NK-92 (cell line): ENCODE measurements around the gene TIMMDC1.
"Not testable (repeated sequence)": the region's sequence is repeated elsewhere in the genome, so short reads cannot be mapped to it uniquely, and the experiment has no call there.

Experiments used
- DNase-seq: peaks from one replicate; lab custom pipeline; 2025; ENCODE audit not compliant: unreplicated experiment; lab: John Stamatoyannopoulos, UW

Gene TIMMDC1

GRCh38 chr3:119555309-119555735 is 57.0 kb downstream of the TIMMDC1 start:
- no peak for DNase-seq

- no peak for DNase-seq
Observed at GRCh38 chr3:119555929-119556328, 57.6 kb downstream of the TIMMDC1 start.

- no peak for DNase-seq
Observed at GRCh38 chr3:119557192-119557876, 59.0 kb downstream of the TIMMDC1 start.

DNA sequence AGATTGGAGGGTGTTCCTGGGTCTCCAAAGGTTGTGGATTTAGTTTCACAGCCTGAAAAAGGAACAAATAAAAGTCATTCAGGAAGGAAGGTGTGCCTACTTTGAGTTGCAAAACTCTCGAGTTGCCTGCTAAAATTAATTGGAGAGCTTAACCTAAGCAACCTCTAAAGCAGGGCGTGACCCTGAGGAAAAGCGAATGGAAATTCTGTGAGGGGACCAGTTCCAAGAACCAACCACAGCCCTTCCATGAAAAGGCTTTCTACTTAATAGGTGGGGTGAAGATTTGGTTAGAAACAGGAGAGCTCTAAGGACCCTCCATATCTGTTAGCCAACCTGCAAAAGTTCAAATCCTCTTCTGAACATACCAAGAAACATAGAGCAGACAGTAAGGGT is 59.5 kb downstream of the TIMMDC1 start:
- no peak for DNase-seq

GRCh38 chr3:119558626-119559317 is 60.4 kb downstream of the TIMMDC1 start:
- no peak for DNase-seq

DNA sequence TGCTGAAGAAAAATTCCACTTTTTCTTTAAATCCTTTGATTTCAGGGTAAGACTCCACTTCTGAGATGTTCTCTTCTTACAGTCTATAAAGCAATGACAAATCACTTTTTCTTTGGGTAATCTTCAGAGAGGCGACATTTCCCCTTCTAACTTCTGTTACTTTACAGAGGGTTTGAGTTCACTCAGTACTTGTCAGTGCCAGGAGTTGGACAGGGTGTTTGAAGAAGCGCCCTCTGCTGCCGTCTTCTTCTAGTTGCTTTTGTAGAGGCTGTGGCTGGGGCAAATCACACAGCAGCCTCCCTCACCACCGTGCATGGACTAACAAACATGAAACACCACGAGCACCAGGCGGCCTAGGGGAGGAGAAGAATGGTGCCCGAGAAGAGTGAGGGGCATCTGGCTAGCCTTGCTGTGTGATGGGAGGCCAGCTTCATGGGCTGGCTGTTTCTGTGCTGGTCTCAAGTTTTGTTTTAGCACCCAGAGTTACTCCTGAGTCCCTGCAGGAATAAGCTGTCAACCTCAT is 61.2 kb downstream of the TIMMDC1 start, which contains the start of gene CD80:
CD80 (minus strand) TSS at position 174 of the 523 bp plus-strand sequence. CDS start 1,886 bp downstream, outside the sequence.
- no peak for DNase-seq

DNA sequence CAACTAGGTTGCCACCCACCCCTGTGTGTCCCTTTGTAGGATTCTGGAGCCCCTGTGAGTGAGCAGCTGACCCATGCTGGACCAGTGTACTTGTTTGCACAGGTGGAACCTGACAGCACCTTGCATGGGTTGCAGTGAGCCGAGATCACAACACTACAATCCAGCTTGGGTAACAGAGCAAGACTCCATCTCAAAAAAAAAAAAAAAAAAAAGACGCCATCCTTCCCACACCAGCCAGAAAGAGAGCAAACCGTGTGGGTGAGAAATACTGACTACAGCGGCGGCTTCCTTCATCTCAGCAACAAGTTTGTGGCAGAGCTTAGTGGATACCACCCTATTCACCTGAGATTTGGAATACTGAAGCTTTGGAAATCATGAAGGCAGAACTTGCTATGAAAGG is 61.8 kb downstream of the TIMMDC1 start:
- no peak for DNase-seq

- no peak for DNase-seq
Observed at GRCh38 chr3:119562307-119562961, 64.1 kb downstream of the TIMMDC1 start.

GRCh38 chr3:119563334-119563733 is 65.0 kb downstream of the TIMMDC1 start:
- not testable (repeated sequence) for DNase-seq

DNA sequence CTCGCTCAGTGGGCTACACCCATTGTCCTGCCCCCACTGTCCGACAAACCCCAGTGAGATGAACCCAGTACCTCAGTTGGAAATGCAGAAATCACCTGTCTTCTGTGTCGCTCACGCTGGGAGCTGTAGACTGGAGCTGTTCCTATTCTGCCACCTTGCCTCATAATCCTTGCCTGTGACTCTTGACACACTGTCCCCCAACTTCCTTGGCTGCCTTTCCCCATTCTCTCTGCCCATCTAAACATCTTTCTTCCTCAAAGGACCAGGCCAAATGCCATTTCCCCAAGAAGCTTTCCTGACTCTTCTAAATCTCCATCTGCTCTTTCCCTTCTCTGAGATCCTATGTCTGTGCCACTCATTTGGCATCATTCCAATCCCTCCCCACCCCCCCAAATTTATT is 70.8 kb downstream of the TIMMDC1 start:
- no peak for DNase-seq

DNA sequence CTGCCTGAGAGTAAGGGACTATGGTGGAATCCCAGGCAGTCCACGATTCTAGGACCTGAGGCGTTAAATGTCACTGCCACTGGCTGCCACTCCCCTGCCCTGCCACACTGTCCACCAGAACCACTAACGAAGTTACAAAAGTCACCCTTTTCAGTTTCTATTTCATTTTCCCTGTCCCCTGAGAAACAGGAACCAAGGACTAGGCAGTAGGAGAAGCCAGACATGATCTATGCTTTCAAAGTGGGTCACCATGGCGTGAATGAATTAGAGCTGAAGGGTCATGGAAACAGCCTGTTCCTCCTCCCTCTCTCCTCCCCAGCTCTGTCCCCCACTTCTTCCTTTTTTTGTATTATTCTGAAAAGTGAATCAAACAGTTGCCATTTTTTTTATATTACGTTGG is 71.9 kb downstream of the TIMMDC1 start:
- no peak for DNase-seq

DNA sequence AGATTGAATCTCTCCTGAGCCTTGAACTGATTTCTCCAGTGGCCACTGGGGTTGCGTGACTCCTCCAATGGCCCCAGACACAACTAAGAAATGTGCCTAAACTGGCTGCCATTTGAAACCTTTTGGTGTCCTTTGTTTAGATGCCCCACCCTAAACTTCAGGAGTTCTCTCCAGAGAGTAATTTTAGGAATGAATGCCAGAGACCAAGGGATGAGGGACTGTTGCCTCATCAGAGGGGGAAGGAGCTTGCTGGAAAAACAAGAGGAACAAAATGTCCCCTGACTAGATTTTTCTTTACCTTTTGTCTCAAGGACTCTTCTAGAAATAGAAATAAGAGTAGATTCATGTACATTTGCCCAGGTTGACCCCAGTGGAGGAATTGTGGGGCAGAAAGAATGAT is 72.9 kb downstream of the TIMMDC1 start:
- no peak for DNase-seq

DNA sequence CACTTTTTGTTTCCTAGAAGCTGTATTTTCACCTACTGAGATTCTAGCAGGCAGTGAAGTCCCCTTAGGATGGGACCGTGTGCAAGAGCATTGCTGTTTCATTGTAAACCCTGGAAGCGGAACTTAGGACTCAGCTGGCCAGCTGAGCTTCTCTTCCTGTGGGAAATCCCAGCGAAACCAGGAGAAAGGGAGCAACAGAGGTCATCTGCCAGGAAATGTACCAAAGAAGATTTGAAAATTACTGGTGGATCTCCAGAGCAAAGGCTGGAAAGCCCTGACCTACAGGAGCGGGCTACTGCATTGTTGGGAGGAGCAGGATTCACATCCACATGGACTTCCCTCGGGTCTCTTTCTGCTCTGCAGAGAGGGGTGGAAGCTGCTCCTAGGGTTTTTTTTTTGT is 73.3 kb downstream of the TIMMDC1 start:
- no peak for DNase-seq
